NB4 (cell line): Measurements from ENCODE around the gene PIK3C2B.

ENCODE experiments used
- DNase-seq: peaks from one replicate; pipeline ENCODE4 v3.0.0; 2010; ENCODE audit warnings: low read depth
- H3K4me3 ChIP-seq: one replicate; pipeline ENCODE4 v1.5.1; 2011; ENCODE audit warnings: mild to moderate bottlenecking, low read depth, low read length, moderate library complexity
- MYC ChIP-seq: IDR thresholded peaks from 2 replicates; pipeline ENCODE4 v1.6.1; 2011; ENCODE audit warnings: low read depth, low read length
- POLR2A ChIP-seq: IDR thresholded peaks from 2 replicates; pipeline ENCODE4 v1.6.1; 2011; ENCODE audit warnings: mild to moderate bottlenecking; ENCODE audit not compliant: insufficient read length; ENCODE audit errors: extremely low read depth
- TF ChIP-seq, protein P1 (sequence below): IDR thresholded peaks from one replicate; pipeline ENCODE4 v1.5.1; 2012; ENCODE audit warnings: low read depth, low read length
- TF ChIP-seq, protein P2 (sequence below): IDR thresholded peaks from 2 replicates; pipeline ENCODE4 v1.6.1; 2011; ENCODE audit warnings: low read depth, low read length

The PIK3C2B gene

GRCh38 chr1:204477036-204477740 is 17.4 kb downstream of the PIK3C2B start:
- TF ChIP-seq, protein P1, sequence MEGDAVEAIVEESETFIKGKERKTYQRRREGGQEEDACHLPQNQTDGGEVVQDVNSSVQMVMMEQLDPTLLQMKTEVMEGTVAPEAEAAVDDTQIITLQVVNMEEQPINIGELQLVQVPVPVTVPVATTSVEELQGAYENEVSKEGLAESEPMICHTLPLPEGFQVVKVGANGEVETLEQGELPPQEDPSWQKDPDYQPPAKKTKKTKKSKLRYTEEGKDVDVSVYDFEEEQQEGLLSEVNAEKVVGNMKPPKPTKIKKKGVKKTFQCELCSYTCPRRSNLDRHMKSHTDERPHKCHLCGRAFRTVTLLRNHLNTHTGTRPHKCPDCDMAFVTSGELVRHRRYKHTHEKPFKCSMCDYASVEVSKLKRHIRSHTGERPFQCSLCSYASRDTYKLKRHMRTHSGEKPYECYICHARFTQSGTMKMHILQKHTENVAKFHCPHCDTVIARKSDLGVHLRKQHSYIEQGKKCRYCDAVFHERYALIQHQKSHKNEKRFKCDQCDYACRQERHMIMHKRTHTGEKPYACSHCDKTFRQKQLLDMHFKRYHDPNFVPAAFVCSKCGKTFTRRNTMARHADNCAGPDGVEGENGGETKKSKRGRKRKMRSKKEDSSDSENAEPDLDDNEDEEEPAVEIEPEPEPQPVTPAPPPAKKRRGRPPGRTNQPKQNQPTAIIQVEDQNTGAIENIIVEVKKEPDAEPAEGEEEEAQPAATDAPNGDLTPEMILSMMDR = no peak
- TF ChIP-seq POLR2A (no peak), MYC (no peak)
- TF ChIP-seq, protein P2, sequence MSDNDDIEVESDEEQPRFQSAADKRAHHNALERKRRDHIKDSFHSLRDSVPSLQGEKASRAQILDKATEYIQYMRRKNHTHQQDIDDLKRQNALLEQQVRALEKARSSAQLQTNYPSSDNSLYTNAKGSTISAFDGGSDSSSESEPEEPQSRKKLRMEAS = no peak
- no peak overlapping the region for H3K4me3 ChIP-seq
- no peak for DNase-seq

DNA sequence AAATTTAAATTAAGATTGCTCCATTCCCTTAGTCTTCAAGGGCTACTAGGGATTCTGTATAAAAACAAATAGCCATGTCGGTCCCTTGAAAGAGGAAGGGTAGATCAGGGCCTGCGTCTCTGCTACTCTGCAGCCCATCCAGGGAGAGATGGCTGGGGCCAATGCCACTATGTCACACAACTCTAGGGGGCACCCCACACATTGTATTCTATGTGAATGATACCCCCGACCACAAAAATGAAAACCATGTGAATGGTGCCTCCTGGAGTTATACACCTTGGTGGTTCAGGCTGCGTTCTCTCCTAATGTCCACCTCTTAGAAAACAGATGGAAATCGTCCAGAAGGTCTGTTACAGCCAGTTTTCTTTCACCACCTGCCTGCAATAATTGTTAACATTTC is 18.0 kb downstream of the PIK3C2B start:
- TF ChIP-seq, protein P2 = no peak
- TF ChIP-seq, protein P1 = no peak
- TF ChIP-seq POLR2A (no peak), MYC (no peak)
- no peak overlapping the region for H3K4me3 ChIP-seq
- DNase-seq = no peak

DNA sequence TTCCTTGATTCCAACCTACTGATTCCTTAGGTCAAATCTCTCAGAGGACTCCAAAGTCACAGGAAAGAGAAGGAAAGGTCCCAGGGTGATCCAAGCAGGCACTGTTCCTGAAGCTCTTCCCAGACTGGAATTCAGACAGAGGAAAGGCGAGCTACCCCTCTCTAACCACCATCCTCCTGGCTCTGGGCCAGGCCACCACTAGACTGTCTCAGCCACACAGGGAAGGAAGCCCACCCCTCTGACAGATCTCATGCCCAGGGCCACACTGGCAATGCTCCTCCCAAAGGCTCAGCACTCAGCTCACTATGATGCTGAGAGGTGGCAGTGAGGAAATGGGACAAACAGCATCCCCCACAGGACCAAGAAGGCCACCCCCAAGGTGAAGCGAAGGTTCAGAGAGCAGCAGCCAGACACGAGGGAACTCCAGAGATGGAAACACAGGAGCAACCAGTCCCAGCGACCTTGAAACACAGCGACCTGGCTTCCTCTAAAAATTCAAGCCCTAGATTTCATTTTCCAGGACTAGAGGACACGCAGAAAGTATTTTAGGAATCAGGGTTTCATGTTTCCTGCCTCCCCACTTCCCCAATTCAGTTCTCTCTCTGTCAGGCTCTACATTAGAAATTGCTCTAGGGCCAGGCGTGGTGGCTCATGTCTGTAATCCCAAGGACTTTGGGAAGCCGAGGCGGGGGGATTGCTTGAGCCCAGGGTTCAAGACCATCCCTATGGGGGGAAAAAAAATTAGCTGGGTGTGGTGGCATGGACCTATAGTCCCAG is 18.8 kb downstream of the PIK3C2B start:
- DNase-seq = no peak
- H3K4me3 ChIP-seq = no peak overlapping the region

GRCh38 chr1:204473400-204473965 is 21.1 kb downstream of the PIK3C2B start:
- H3K4me3 ChIP-seq = no peak overlapping the region
- TF ChIP-seq, protein P1 = no peak
- TF ChIP-seq POLR2A (no peak), MYC (no peak)
- TF ChIP-seq, protein P2 = no peak
- no peak for DNase-seq

More for the DNA sequence above, 18.8 kb downstream of the PIK3C2B start:
- TF ChIP-seq MYC (no peak), POLR2A (no peak)
- TF ChIP-seq, protein P2 = no peak
- TF ChIP-seq, protein P1 = no peak

- H3K4me3 ChIP-seq = no peak overlapping the region
- no peak for DNase-seq
- TF ChIP-seq, protein P2 = no peak
- TF ChIP-seq, protein P1 = no peak
- TF ChIP-seq POLR2A (no peak), MYC (no peak)
Observed at GRCh38 chr1:204472660-204473059, 21.9 kb downstream of the PIK3C2B start.
